HTR-8/SVneo (cell line): ENCODE data around the gene SLIT2.

Source experiments
- DNase-seq: peaks from one replicate; pipeline ENCODE4 v3.0.0; 2011; ENCODE audit warnings: low spot score, mixed read lengths; ENCODE audit not compliant: insufficient read length
- FAIRE-seq: peaks from 2 replicates; lab custom pipeline; 2011; peaks lifted over from hg19 to GRCh38; lab: Jason Lieb, UNC

The SLIT2 gene

GRCh38 chr4:20262221-20262620, 10.5 kb downstream of the SLIT2 start:
- no peak for FAIRE-seq

GRCh38 chr4:20264688-20265087, 13.0 kb downstream of the SLIT2 start:
- DNase-seq (no peak), FAIRE-seq (no peak)

More at GRCh38 chr4:20262221-20262620, 10.5 kb downstream of the SLIT2 start:
- DNase-seq, result no peak

- FAIRE-seq, result no peak
- DNase-seq, result no peak
Observed at GRCh38 chr4:20265726-20266125, 14.0 kb downstream of the SLIT2 start.

GRCh38 chr4:20266215-20267082, 14.7 kb downstream of the SLIT2 start:
- DNase-seq, result no peak
- no peak for FAIRE-seq

- DNase-seq, result no peak
- no peak for FAIRE-seq
Observed at GRCh38 chr4:20268028-20268427, 16.3 kb downstream of the SLIT2 start.

GRCh38 chr4:20269320-20269719, 17.6 kb downstream of the SLIT2 start:
- FAIRE-seq, result no peak
- no peak for DNase-seq

- FAIRE-seq, result no peak
- DNase-seq, result no peak
Observed at GRCh38 chr4:20271950-20272349, 20.2 kb downstream of the SLIT2 start.

- DNase-seq, result no peak
- no peak for FAIRE-seq
Observed at GRCh38 chr4:20272411-20272872, 20.7 kb downstream of the SLIT2 start.

- FAIRE-seq, result no peak
Observed at GRCh38 chr4:20273793-20274192, 22.1 kb downstream of the SLIT2 start.

GRCh38 chr4:20276848-20277247, 25.1 kb downstream of the SLIT2 start:
- no peak for DNase-seq
- FAIRE-seq, result no peak

More at GRCh38 chr4:20273793-20274192, 22.1 kb downstream of the SLIT2 start:
- DNase-seq, result no peak

- DNase-seq (no peak), FAIRE-seq (no peak)
Observed at GRCh38 chr4:20278195-20278594, 26.5 kb downstream of the SLIT2 start.

GRCh38 chr4:20279381-20279780, 27.7 kb downstream of the SLIT2 start:
- DNase-seq (no peak), FAIRE-seq (no peak)

GRCh38 chr4:20281453-20281852, 29.7 kb downstream of the SLIT2 start:
- DNase-seq (no peak), FAIRE-seq (no peak)

GRCh38 chr4:20283039-20283438, 31.3 kb downstream of the SLIT2 start:
- DNase-seq, result no peak
- no peak for FAIRE-seq

GRCh38 chr4:20284990-20285389, 33.3 kb downstream of the SLIT2 start:
- FAIRE-seq (peak; percentile 31), DNase-seq (no peak)

- FAIRE-seq (no peak), DNase-seq (no peak)
Observed at GRCh38 chr4:20287246-20287645, 35.5 kb downstream of the SLIT2 start.

GRCh38 chr4:20288047-20288650, 36.4 kb downstream of the SLIT2 start:
- DNase-seq (no peak), FAIRE-seq (no peak)

GRCh38 chr4:20288846-20289512, 37.3 kb downstream of the SLIT2 start:
- no peak for FAIRE-seq
- no peak for DNase-seq

GRCh38 chr4:20289782-20290181, 38.1 kb downstream of the SLIT2 start:
- DNase-seq (no peak), FAIRE-seq (no peak)

- FAIRE-seq (no peak), DNase-seq (no peak)
Observed at GRCh38 chr4:20292739-20293138, 41.0 kb downstream of the SLIT2 start.

- DNase-seq (no peak), FAIRE-seq (no peak)
Observed at GRCh38 chr4:20297261-20297660, 45.6 kb downstream of the SLIT2 start.
